ENCODE data around the gene ROMO1. TPM values are rescaled to one million over a fixed set of nuclear protein-coding genes. Genes with fewer than 3 reads are reported as not detected.
"Not testable (repeated sequence)": the region's sequence is repeated elsewhere in the genome, so short reads cannot be mapped to it uniquely, and the experiment has no call there.

The ROMO1 gene
- polyA plus RNA-seq, 3 donors: 42.4 to 63.5 (median 53.4) TPM

- DNase-seq (ENCODE audit: low read depth in 3 of 3, low spot score in 2 of 3): no peak
Measured at GRCh38 chr20:35709259-35709658, 10.1 kb downstream of the ROMO1 start.

GRCh38 chr20:35710039-35710438, 10.8 kb downstream of the ROMO1 start:
- no peak for DNase-seq (ENCODE audit: low read depth in 3 of 3, low spot score in 2 of 3)

GRCh38 chr20:35710884-35711587, 11.8 kb downstream of the ROMO1 start:
- no peak for DNase-seq (ENCODE audit: low read depth in 3 of 3, low spot score in 2 of 3)

- no peak for DNase-seq (ENCODE audit: low read depth in 3 of 3, low spot score in 2 of 3)
Measured at GRCh38 chr20:35711588-35712209, 12.5 kb downstream of the ROMO1 start.

- DNase-seq (ENCODE audit: low read depth in 3 of 3, low spot score in 2 of 3): not testable (repeated sequence)
Measured at GRCh38 chr20:35713120-35713519, 13.9 kb downstream of the ROMO1 start.

- no peak for DNase-seq (ENCODE audit: low read depth in 3 of 3, low spot score in 2 of 3)
Measured at GRCh38 chr20:35714127-35714526, 14.9 kb downstream of the ROMO1 start.

- DNase-seq (ENCODE audit: low read depth in 3 of 3, low spot score in 2 of 3): no peak
Measured at GRCh38 chr20:35715652-35716051, 16.4 kb downstream of the ROMO1 start.

- no peak for DNase-seq (ENCODE audit: low read depth in 3 of 3, low spot score in 2 of 3)
Measured at GRCh38 chr20:35716330-35716729, 17.1 kb downstream of the ROMO1 start.

- not testable (repeated sequence) for DNase-seq (ENCODE audit: low read depth in 3 of 3, low spot score in 2 of 3)
Measured at GRCh38 chr20:35718321-35718720, 19.1 kb downstream of the ROMO1 start.

- DNase-seq (ENCODE audit: low read depth in 3 of 3, low spot score in 2 of 3): no peak
Measured at GRCh38 chr20:35718972-35719635, 19.9 kb downstream of the ROMO1 start.

GRCh38 chr20:35719717-35720116, 20.5 kb downstream of the ROMO1 start:
- DNase-seq (ENCODE audit: low read depth in 3 of 3, low spot score in 2 of 3): no peak

- DNase-seq (ENCODE audit: low read depth in 3 of 3, low spot score in 2 of 3): no peak
Measured at GRCh38 chr20:35720165-35721123, 21.2 kb downstream of the ROMO1 start.

- no peak for DNase-seq (ENCODE audit: low read depth in 3 of 3, low spot score in 2 of 3)
Measured at GRCh38 chr20:35721219-35721618, 22.0 kb downstream of the ROMO1 start.

GRCh38 chr20:35721621-35722020, 22.4 kb downstream of the ROMO1 start:
- no peak for DNase-seq (ENCODE audit: low read depth in 3 of 3, low spot score in 2 of 3)

GRCh38 chr20:35723275-35723639, 24.1 kb downstream of the ROMO1 start:
- not testable (repeated sequence) for DNase-seq (ENCODE audit: low read depth in 3 of 3, low spot score in 2 of 3)

- DNase-seq (ENCODE audit: low read depth in 3 of 3, low spot score in 2 of 3): not testable (repeated sequence)
Measured at GRCh38 chr20:35723652-35724320, 24.6 kb downstream of the ROMO1 start.

GRCh38 chr20:35724321-35725230, 25.4 kb downstream of the ROMO1 start:
- no peak for DNase-seq (ENCODE audit: low read depth in 3 of 3, low spot score in 2 of 3)

GRCh38 chr20:35726842-35727711, 27.9 kb downstream of the ROMO1 start:
- no peak for DNase-seq (ENCODE audit: low read depth in 3 of 3, low spot score in 2 of 3)
